Osteoblast (primary cell): ENCODE results near the gene C13orf42. TPM values are rescaled to one million over a fixed set of nuclear protein-coding genes. Genes with fewer than 3 reads are reported as not detected.

ENCODE experiments used
- DNase-seq: peaks from one replicate; pipeline ENCODE4 v3.0.0; 2011; ENCODE audit warnings: low spot score, mixed read lengths; ENCODE audit not compliant: insufficient read length; ENCODE audit errors: missing footprints
- H2AFZ ChIP-seq: 2 replicates; pipeline ENCODE4 v1.6.0; 2011; ENCODE audit warnings: mild to moderate bottlenecking, low read length
- H3K27ac ChIP-seq: 2 replicates; pipeline ENCODE4 v1.5.1; 2011; ENCODE audit warnings: mild to moderate bottlenecking, low read depth, low read length, moderate library complexity
- H3K27me3 ChIP-seq: 2 replicates; pipeline ENCODE4 v1.6.0; 2012; ENCODE audit warnings: mild to moderate bottlenecking, control low read depth, inconsistent platforms, low read length, moderate library complexity; ENCODE audit not compliant: insufficient read depth
- H3K36me3 ChIP-seq: 2 replicates; pipeline ENCODE4 v1.5.1; 2011; ENCODE audit warnings: mild to moderate bottlenecking, low read length, control low read depth, moderate library complexity; ENCODE audit not compliant: insufficient read depth
- H3K4me1 ChIP-seq: 2 replicates; pipeline ENCODE4 v1.5.1; 2011; ENCODE audit warnings: mild to moderate bottlenecking, low read length, control low read depth, moderate library complexity; ENCODE audit not compliant: insufficient read depth
- H3K4me2 ChIP-seq: 2 replicates; pipeline ENCODE4 v1.6.0; 2011; ENCODE audit warnings: mild to moderate bottlenecking, low read length; ENCODE audit not compliant: insufficient read depth
- H3K4me3 ChIP-seq: fragments of 200-600 bp; sonication (generic); 3 replicates; pipeline ENCODE4 v1.5.1; 2012; ENCODE audit warnings: mild to moderate bottlenecking, low read length, inconsistent platforms; ENCODE audit not compliant: insufficient read depth
- H3K79me2 ChIP-seq: 2 replicates; pipeline ENCODE4 v1.6.0; 2012; ENCODE audit warnings: mild to moderate bottlenecking, low read length, control low read depth, inconsistent platforms; ENCODE audit not compliant: insufficient read depth
- H3K9me3 ChIP-seq: 2 replicates; pipeline ENCODE4 v1.5.1; 2011; ENCODE audit warnings: low read depth, low read length, control low read depth
- H4K20me1 ChIP-seq: 2 replicates; pipeline ENCODE4 v1.6.0; 2012; ENCODE audit warnings: mild to moderate bottlenecking, low read length, control low read depth; ENCODE audit not compliant: insufficient read depth
- CTCF ChIP-seq: IDR thresholded peaks from 2 replicates; pipeline ENCODE4 v1.5.1; 2011; ENCODE audit warnings: mild to moderate bottlenecking, low read depth, low read length, moderate library complexity; ENCODE audit errors: extremely low read depth
- total RNA-seq: library from RNA; depleted of rRNA; stranded (reverse); fragments of >200 nt; gene quantifications from 2 replicates; pipeline ENCODE4 v1.2.3, GENCODE V29; 2012

Gene C13orf42
- not detected in 2 replicates for total RNA-seq

DNA sequence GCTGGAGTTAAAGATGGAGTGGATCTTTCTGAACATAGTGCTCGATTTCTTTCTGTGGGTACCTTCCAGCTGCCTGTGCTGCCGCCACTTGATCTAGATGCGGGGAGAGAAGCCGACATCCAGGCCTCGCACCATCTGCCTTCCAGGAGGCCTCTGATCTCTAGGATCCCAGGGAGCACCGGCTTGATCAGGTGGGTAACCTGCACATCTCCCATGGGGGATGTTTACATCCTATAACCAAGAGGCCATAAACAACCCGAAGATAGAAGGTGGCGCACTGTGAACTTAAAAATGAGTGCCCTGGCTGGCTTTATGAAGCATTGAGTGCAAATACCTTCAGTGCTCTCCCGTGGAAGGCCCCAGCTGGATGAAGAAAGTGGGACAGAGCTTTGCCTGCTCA is at the start of gene C13orf42:
C13orf42 (minus strand) TSS at position 101 of the 400 bp plus-strand sequence; CDS start at position 36, 65 bp downstream.
- no peaks in the 10 kb centered on the region for H4K20me1 ChIP-seq
- no peaks in the 10 kb centered on the region for H3K9me3 ChIP-seq
- peaks cover 35% of the 10 kb centered on the region for H3K27me3 ChIP-seq
- no peak for TF ChIP-seq CTCF
- DNase-seq: no peak
- H3K4me3 ChIP-seq: no peak within 1 kb of the TSS
- no peaks in the 10 kb centered on the region for H3K4me1 ChIP-seq
- no peak within 1 kb of the TSS for H3K4me2 ChIP-seq
- H3K27ac ChIP-seq: no peak within 1 kb of the TSS
- H3K36me3 ChIP-seq: no peaks in the 10 kb centered on the region
- H2AFZ ChIP-seq: no peak within 1 kb of the TSS
- no peaks in the 10 kb centered on the region for H3K79me2 ChIP-seq

DNA sequence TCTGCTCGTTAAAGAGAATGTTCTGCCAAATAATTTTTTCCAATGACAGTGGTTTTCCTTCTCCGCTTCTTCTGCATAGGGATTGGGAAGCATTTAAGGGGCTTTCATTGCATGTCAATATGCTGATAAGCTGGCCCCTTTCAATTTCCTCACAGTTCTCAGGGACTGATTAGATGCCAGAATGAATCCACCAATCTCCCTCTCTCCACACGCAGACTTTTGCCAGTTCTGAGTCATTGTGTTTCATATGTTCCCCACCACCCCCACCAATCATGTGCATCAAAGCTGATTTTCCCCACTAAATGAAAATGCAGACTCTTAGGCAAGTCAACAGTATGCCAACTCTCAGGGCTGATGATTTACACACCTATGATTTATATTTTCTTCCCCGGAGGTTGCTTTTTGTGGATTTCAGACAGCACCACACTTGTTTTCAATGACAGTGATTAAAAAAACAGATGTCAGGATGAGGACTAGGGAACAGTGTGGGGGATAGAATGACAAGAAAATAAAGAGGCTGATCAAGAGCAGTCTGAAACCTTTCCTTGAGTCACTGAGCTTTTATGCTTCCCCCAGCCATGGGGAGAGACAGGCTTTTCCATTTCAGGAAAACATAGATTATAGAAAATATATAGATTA is 47.9 kb upstream of the C13orf42 start:
- Histone ChIP-seq H4K20me1 (no peaks in the 10 kb centered on the region), H2AFZ (no peak overlapping the region), H3K9me3 (no peaks in the 10 kb centered on the region), H3K79me2 (no peaks in the 10 kb centered on the region), H3K27ac (no peak overlapping the region), H3K4me2 (no peak overlapping the region), H3K36me3 (no peaks in the 10 kb centered on the region), H3K27me3 (no peaks in the 10 kb centered on the region), H3K4me1 (no peaks in the 10 kb centered on the region), H3K4me3 (no peak overlapping the region)
- DNase-seq: no peak
- TF ChIP-seq CTCF: no peak

GRCh38 chr13:51158365-51158764 is 47.3 kb upstream of the C13orf42 start:
- no peaks in the 10 kb centered on the region for H3K27me3 ChIP-seq
- no peaks in the 10 kb centered on the region for H4K20me1 ChIP-seq
- H3K27ac ChIP-seq: no peak overlapping the region
- no peak for DNase-seq
- H3K9me3 ChIP-seq: no peaks in the 10 kb centered on the region
- H3K4me2 ChIP-seq: no peak overlapping the region
- no peak for TF ChIP-seq CTCF
- no peak overlapping the region for H2AFZ ChIP-seq
- no peaks in the 10 kb centered on the region for H3K36me3 ChIP-seq
- no peaks in the 10 kb centered on the region for H3K4me1 ChIP-seq
- no peak overlapping the region for H3K4me3 ChIP-seq
- no peaks in the 10 kb centered on the region for H3K79me2 ChIP-seq

- H3K4me1 ChIP-seq: no peaks in the 10 kb centered on the region
- no peak for DNase-seq
- no peak for TF ChIP-seq CTCF
- H3K4me3 ChIP-seq: no peak overlapping the region
- H2AFZ ChIP-seq: no peak overlapping the region
- no peaks in the 10 kb centered on the region for H3K36me3 ChIP-seq
- H4K20me1 ChIP-seq: no peaks in the 10 kb centered on the region
- H3K9me3 ChIP-seq: no peaks in the 10 kb centered on the region
- peaks cover 11% of the 10 kb centered on the region for H3K27me3 ChIP-seq
- H3K27ac ChIP-seq: no peak overlapping the region
- no peak overlapping the region for H3K4me2 ChIP-seq
- no peaks in the 10 kb centered on the region for H3K79me2 ChIP-seq
Observed at GRCh38 chr13:51156648-51157047, 45.6 kb upstream of the C13orf42 start.
